ENCODE results near the gene PTBP3.
"Not testable (repeated sequence)": the region's sequence is repeated elsewhere in the genome, so short reads cannot be mapped to it uniquely, and the experiment has no call there.

The PTBP3 gene

GRCh38 chr9:112365257-112365656, 31.8 kb upstream of the PTBP3 start:
- not testable (repeated sequence) for H3K4me3 ChIP-seq (ENCODE audit: low read length); H3K4ac ChIP-seq (ENCODE audit: low read depth, low read length); H3K79me2 ChIP-seq (ENCODE audit: control insufficient read depth, insufficient read depth, low read length); DNase-seq; H3K23ac ChIP-seq (ENCODE audit: low read length); H3K27ac ChIP-seq (ENCODE audit: low read depth, low read length); H3K4me1 ChIP-seq (ENCODE audit: control insufficient read depth, low read depth, low read length); H2BK5ac ChIP-seq (ENCODE audit: low read length); H3K36me3 ChIP-seq (ENCODE audit: control insufficient read depth, insufficient read depth, low read length); H3K18ac ChIP-seq (ENCODE audit: low read length); H3K27me3 ChIP-seq (ENCODE audit: insufficient read depth, low read length, poor library complexity); H2AK5ac ChIP-seq (ENCODE audit: low read length); H3K9ac ChIP-seq (ENCODE audit: low read length); H3K4me2 ChIP-seq (ENCODE audit: low read length); H2BK15ac ChIP-seq (replicated peaks; ENCODE audit: low read depth); H2BK120ac ChIP-seq (ENCODE audit: low read depth, low read length); H3K56ac ChIP-seq (ENCODE audit: low read length); H3K79me1 ChIP-seq (ENCODE audit: low read length); H4K8ac ChIP-seq (ENCODE audit: low read depth, low read length); H4K5ac ChIP-seq (ENCODE audit: low read length)
- WGBS (ENCODE audit: extremely low coverage, insufficient coverage, low lambda C conversion rate) = no CpG with 5 or more reads among the region's 3 CpGs

GRCh38 chr9:112364761-112365160, 31.3 kb upstream of the PTBP3 start:
- H4K8ac ChIP-seq (ENCODE audit: low read depth, low read length) = no peak overlapping the region
- H3K79me2 ChIP-seq (ENCODE audit: control insufficient read depth, insufficient read depth, low read length) = no peaks in the 10 kb centered on the region
- H3K4ac ChIP-seq (ENCODE audit: low read depth, low read length) = no peak overlapping the region
- no peak overlapping the region for H3K56ac ChIP-seq (ENCODE audit: low read length)
- H3K18ac ChIP-seq (ENCODE audit: low read length) = no peak overlapping the region
- no peak overlapping the region for H2BK5ac ChIP-seq (ENCODE audit: low read length)
- H3K4me2 ChIP-seq (ENCODE audit: low read length) = no peak overlapping the region
- no peak overlapping the region for H3K9ac ChIP-seq (ENCODE audit: low read length)
- no peak overlapping the region for H4K5ac ChIP-seq (ENCODE audit: low read length)
- no CpG with 5 or more reads among the region's 3 CpGs for WGBS (ENCODE audit: extremely low coverage, insufficient coverage, low lambda C conversion rate)
- DNase-seq = no peak
- H2BK15ac ChIP-seq (replicated peaks; ENCODE audit: low read depth) = no peak overlapping the region
- no peak overlapping the region for H2BK120ac ChIP-seq (ENCODE audit: low read depth, low read length)
- no peak overlapping the region for H3K4me3 ChIP-seq (ENCODE audit: low read length)
- H3K27ac ChIP-seq (ENCODE audit: low read depth, low read length) = no peak overlapping the region
- no peaks in the 10 kb centered on the region for H3K4me1 ChIP-seq (ENCODE audit: control insufficient read depth, low read depth, low read length)
- H3K27me3 ChIP-seq (ENCODE audit: insufficient read depth, low read length, poor library complexity) = no peaks in the 10 kb centered on the region
- H3K23ac ChIP-seq (ENCODE audit: low read length) = no peak overlapping the region
- no peaks in the 10 kb centered on the region for H3K79me1 ChIP-seq (ENCODE audit: low read length)
- H2AK5ac ChIP-seq (ENCODE audit: low read length) = no peak overlapping the region
- H3K36me3 ChIP-seq (ENCODE audit: control insufficient read depth, insufficient read depth, low read length) = no peaks in the 10 kb centered on the region

- DNase-seq = peak; percentile 40
- H3K9ac ChIP-seq (ENCODE audit: low read length) = no peak overlapping the region
- no CpG with 5 or more reads among the region's 4 CpGs for WGBS (ENCODE audit: extremely low coverage, insufficient coverage, low lambda C conversion rate)
These were observed 28.2 kb upstream of the PTBP3 start for GRCh38 chr9:112361601-112362000.

GRCh38 chr9:112360047-112360804, 26.8 kb upstream of the PTBP3 start:
- H3K4me3 ChIP-seq (ENCODE audit: low read length) = no peak overlapping the region
- H3K9ac ChIP-seq (ENCODE audit: low read length) = no peak overlapping the region
- H3K18ac ChIP-seq (ENCODE audit: low read length) = no peak overlapping the region
- no peak overlapping the region for H3K23ac ChIP-seq (ENCODE audit: low read length)
- no peak overlapping the region for H4K5ac ChIP-seq (ENCODE audit: low read length)
- H2BK5ac ChIP-seq (ENCODE audit: low read length) = no peak overlapping the region
- no peak overlapping the region for H2AK5ac ChIP-seq (ENCODE audit: low read length)
- no peaks in the 10 kb centered on the region for H3K27me3 ChIP-seq (ENCODE audit: insufficient read depth, low read length, poor library complexity)
- no peak overlapping the region for H3K27ac ChIP-seq (ENCODE audit: low read depth, low read length)
- WGBS (ENCODE audit: extremely low coverage, insufficient coverage, low lambda C conversion rate) = no CpG with 5 or more reads among the region's 5 CpGs
- no peaks in the 10 kb centered on the region for H3K4me1 ChIP-seq (ENCODE audit: control insufficient read depth, low read depth, low read length)
- no peak overlapping the region for H3K4me2 ChIP-seq (ENCODE audit: low read length)
- no peaks in the 10 kb centered on the region for H3K79me1 ChIP-seq (ENCODE audit: low read length)
- H2BK120ac ChIP-seq (ENCODE audit: low read depth, low read length) = no peak overlapping the region
- no peak overlapping the region for H4K8ac ChIP-seq (ENCODE audit: low read depth, low read length)
- H2BK15ac ChIP-seq (replicated peaks; ENCODE audit: low read depth) = no peak overlapping the region
- no peaks in the 10 kb centered on the region for H3K79me2 ChIP-seq (ENCODE audit: control insufficient read depth, insufficient read depth, low read length)
- no peaks in the 10 kb centered on the region for H3K36me3 ChIP-seq (ENCODE audit: control insufficient read depth, insufficient read depth, low read length)
- no peak for DNase-seq
- H3K4ac ChIP-seq (ENCODE audit: low read depth, low read length) = no peak overlapping the region
- H3K56ac ChIP-seq (ENCODE audit: low read length) = no peak overlapping the region

More at GRCh38 chr9:112361601-112362000, 28.2 kb upstream of the PTBP3 start:
- no peak overlapping the region for H4K5ac ChIP-seq (ENCODE audit: low read length)
- no peaks in the 10 kb centered on the region for H3K79me1 ChIP-seq (ENCODE audit: low read length)
- no peak overlapping the region for H3K23ac ChIP-seq (ENCODE audit: low read length)
- no peaks in the 10 kb centered on the region for H3K27me3 ChIP-seq (ENCODE audit: insufficient read depth, low read length, poor library complexity)
- no peak overlapping the region for H2BK15ac ChIP-seq (replicated peaks; ENCODE audit: low read depth)
- no peak overlapping the region for H3K56ac ChIP-seq (ENCODE audit: low read length)
- no peak overlapping the region for H3K4me3 ChIP-seq (ENCODE audit: low read length)
- no peak overlapping the region for H2AK5ac ChIP-seq (ENCODE audit: low read length)
- no peaks in the 10 kb centered on the region for H3K36me3 ChIP-seq (ENCODE audit: control insufficient read depth, insufficient read depth, low read length)
- H2BK5ac ChIP-seq (ENCODE audit: low read length) = no peak overlapping the region
- no peak overlapping the region for H3K4me2 ChIP-seq (ENCODE audit: low read length)
- no peak overlapping the region for H3K27ac ChIP-seq (ENCODE audit: low read depth, low read length)
- no peaks in the 10 kb centered on the region for H3K79me2 ChIP-seq (ENCODE audit: control insufficient read depth, insufficient read depth, low read length)
- H3K18ac ChIP-seq (ENCODE audit: low read length) = no peak overlapping the region
- no peak overlapping the region for H4K8ac ChIP-seq (ENCODE audit: low read depth, low read length)
- no peak overlapping the region for H2BK120ac ChIP-seq (ENCODE audit: low read depth, low read length)
- H3K4me1 ChIP-seq (ENCODE audit: control insufficient read depth, low read depth, low read length) = no peaks in the 10 kb centered on the region
- H3K4ac ChIP-seq (ENCODE audit: low read depth, low read length) = no peak overlapping the region

- Histone ChIP-seq H3K4ac (ENCODE audit: low read depth, low read length) (no peak overlapping the region), H3K27ac (ENCODE audit: low read depth, low read length) (no peak overlapping the region), H4K8ac (ENCODE audit: low read depth, low read length) (no peak overlapping the region), H3K79me1 (ENCODE audit: low read length) (no peaks in the 10 kb centered on the region), H3K4me3 (ENCODE audit: low read length) (no peak overlapping the region), H3K36me3 (ENCODE audit: control insufficient read depth, insufficient read depth, low read length) (no peaks in the 10 kb centered on the region), H3K79me2 (ENCODE audit: control insufficient read depth, insufficient read depth, low read length) (no peaks in the 10 kb centered on the region), H2BK15ac (replicated peaks; ENCODE audit: low read depth) (no peak overlapping the region), H3K23ac (ENCODE audit: low read length) (no peak overlapping the region), H2AK5ac (ENCODE audit: low read length) (no peak overlapping the region), H3K9ac (ENCODE audit: low read length) (no peak overlapping the region), H3K56ac (ENCODE audit: low read length) (no peak overlapping the region), H2BK120ac (ENCODE audit: low read depth, low read length) (no peak overlapping the region), H2BK5ac (ENCODE audit: low read length) (no peak overlapping the region), H3K18ac (ENCODE audit: low read length) (no peak overlapping the region), H3K4me2 (ENCODE audit: low read length) (no peak overlapping the region), H4K5ac (ENCODE audit: low read length) (no peak overlapping the region), H3K4me1 (ENCODE audit: control insufficient read depth, low read depth, low read length) (no peaks in the 10 kb centered on the region), H3K27me3 (ENCODE audit: insufficient read depth, low read length, poor library complexity) (no peaks in the 10 kb centered on the region)
- no CpG with 5 or more reads among the region's 8 CpGs for WGBS (ENCODE audit: extremely low coverage, insufficient coverage, low lambda C conversion rate)
- DNase-seq = no peak
These were observed 22.0 kb upstream of the PTBP3 start for GRCh38 chr9:112355427-112355897.
